Measurements from ENCODE around the gene CCDC39. TPM values are rescaled to one million over a fixed set of nuclear protein-coding genes. Genes with fewer than 3 reads are reported as not detected.

The CCDC39 gene
- total and polyA plus RNA-seq, 2 donors: 0.14 TPM; not detected in 1

Small RNA genes lying within 50 kb of the gene (small RNA-seq; reads per million reads assigned to genes)
- gene AC068298.1 (not detected), gene RNU6-486P (not detected)

Other genes starting within 250 kb of the CCDC39 start
- 71.3 TPM for gene TTC14, start 77.3 kb downstream of the CCDC39 start, total RNA-seq
- 18.0 TPM for gene TTC14, start 77.3 kb downstream of the CCDC39 start, polyA plus RNA-seq
- gene FXR1, start 233.2 kb upstream of the CCDC39 start, total RNA-seq: 211 TPM
- 104 TPM for gene FXR1, start 233.2 kb upstream of the CCDC39 start, polyA plus RNA-seq